RWPE2 (cell line): ENCODE data around the gene CSTF2T.

Experiments
- ATAC-seq: fragments of 200-7000 bp; cut with Tn5 transposase; 3 replicates; pipeline ENCODE4 v1.9.1; 2021; ENCODE audit warnings: low read depth
- DNase-seq: peaks from one replicate; pipeline ENCODE4 v3.0.0-alpha.2; 2020; ENCODE audit warnings: low spot score
- H3K27ac ChIP-seq: fragments of 450-650 bp; 2 replicates; pipeline ENCODE4 v1.5.1; 2017; ENCODE audit warnings: mild to moderate bottlenecking; ENCODE audit not compliant: poor library complexity, severe bottlenecking
- H3K27me3 ChIP-seq: fragments of 250-450 bp; sonication (Bioruptor Pico); 2 replicates; pipeline ENCODE4 v1.5.1; 2021; ENCODE audit warnings: mild to moderate bottlenecking, moderate library complexity; ENCODE audit not compliant: insufficient read depth, poor library complexity, severe bottlenecking
- H3K36me3 ChIP-seq: fragments of 250-450 bp; sonication (Bioruptor Pico); 2 replicates; pipeline ENCODE4 v1.5.1; 2020; ENCODE audit warnings: low read depth, mild to moderate bottlenecking, moderate library complexity
- H3K4me1 ChIP-seq: fragments of 250-450 bp; sonication (Bioruptor Pico); 2 replicates; pipeline ENCODE4 v1.5.1; 2021; ENCODE audit warnings: mild to moderate bottlenecking, moderate library complexity; ENCODE audit not compliant: insufficient read depth, poor library complexity, severe bottlenecking
- H3K4me3 ChIP-seq: fragments of 250-450 bp; sonication (Bioruptor Pico); 2 replicates; pipeline ENCODE4 v1.5.1; 2021; ENCODE audit warnings: mild to moderate bottlenecking, moderate library complexity; ENCODE audit not compliant: severe bottlenecking
- H3K9me3 ChIP-seq: fragments of 250-450 bp; sonication (Bioruptor Pico); 2 replicates; pipeline ENCODE4 v1.5.1; 2021; ENCODE audit warnings: mild to moderate bottlenecking, moderate library complexity; ENCODE audit not compliant: severe bottlenecking
- CTCF ChIP-seq: fragments of 450-650 bp; IDR thresholded peaks from one replicate; pipeline ENCODE4 v1.5.1; 2017; ENCODE audit warnings: mild to moderate bottlenecking, moderate library complexity; ENCODE audit not compliant: poor library complexity, severe bottlenecking

The CSTF2T gene

DNA sequence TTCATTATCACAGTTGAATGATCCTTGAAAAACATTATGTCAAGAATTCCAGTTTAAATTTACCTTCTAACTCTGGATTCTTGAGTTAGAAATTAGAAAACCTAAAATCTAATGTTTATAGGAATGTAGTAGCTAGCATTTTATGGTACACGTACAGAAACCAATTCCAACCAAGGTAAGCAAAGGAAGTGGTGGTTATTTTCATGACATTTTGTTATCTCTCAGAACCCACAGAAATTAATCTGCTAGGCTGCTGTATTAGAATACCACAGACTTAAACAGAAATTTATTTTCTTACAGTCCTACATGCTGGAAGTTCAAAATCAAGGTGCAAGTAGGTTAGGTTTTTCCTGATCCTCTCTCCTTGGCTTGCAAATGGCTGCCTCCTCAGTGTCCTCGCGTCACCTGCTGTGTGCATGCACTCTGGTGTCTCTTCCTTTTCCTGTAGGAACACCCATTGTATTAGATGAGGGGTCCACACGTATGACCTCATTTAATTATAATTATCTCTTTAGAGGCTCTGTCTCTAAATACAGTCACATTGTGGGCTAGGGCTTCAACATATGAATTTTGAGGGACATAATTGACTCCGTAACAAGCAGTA, 8.5 kb upstream of the CSTF2T start:
- no peaks in the 10 kb centered on the region for H3K4me1 ChIP-seq
- ATAC-seq, result no peak
- no peak overlapping the region for H3K4me3 ChIP-seq
- H3K27me3 ChIP-seq, result no peaks in the 10 kb centered on the region
- no peak overlapping the region for H3K27ac ChIP-seq
- H3K36me3 ChIP-seq, result no peaks in the 10 kb centered on the region
- DNase-seq, result no peak
- TF ChIP-seq CTCF, result no peak
- no peaks in the 10 kb centered on the region for H3K9me3 ChIP-seq

GRCh38 chr10:51707392-51707791, 8.0 kb upstream of the CSTF2T start:
- Histone ChIP-seq H3K9me3 (no peaks in the 10 kb centered on the region), H3K36me3 (no peaks in the 10 kb centered on the region), H3K4me3 (no peak overlapping the region), H3K4me1 (no peaks in the 10 kb centered on the region), H3K27ac (no peak overlapping the region), H3K27me3 (no peaks in the 10 kb centered on the region)
- ATAC-seq (no peak), DNase-seq (no peak)
- no peak for TF ChIP-seq CTCF

DNA sequence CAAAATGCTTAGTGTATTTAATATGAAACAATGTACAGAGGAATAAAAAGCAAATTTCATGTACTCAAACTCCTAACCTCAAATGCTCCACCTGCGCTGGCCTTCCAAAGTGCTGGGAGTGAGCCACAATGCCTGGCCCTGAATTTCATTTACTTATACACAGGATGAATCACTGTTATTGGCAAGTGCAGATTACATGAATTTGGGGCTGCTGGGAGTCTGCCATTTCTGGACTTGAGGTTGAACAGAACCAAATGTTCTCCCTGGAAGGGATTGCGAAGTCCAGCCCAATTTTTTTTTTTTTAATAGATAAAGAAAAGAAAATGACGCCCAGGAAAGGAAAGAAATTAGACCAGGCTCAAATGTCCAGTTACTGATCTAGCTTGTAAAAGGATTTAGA, 6.8 kb upstream of the CSTF2T start:
- H3K4me1 ChIP-seq, result no peaks in the 10 kb centered on the region
- DNase-seq (no peak), ATAC-seq (no peak)
- H3K4me3 ChIP-seq, result no peak overlapping the region
- no peak overlapping the region for H3K27ac ChIP-seq
- H3K36me3 ChIP-seq, result no peaks in the 10 kb centered on the region
- no peaks in the 10 kb centered on the region for H3K27me3 ChIP-seq
- no peaks in the 10 kb centered on the region for H3K9me3 ChIP-seq
- TF ChIP-seq CTCF, result no peak

DNA sequence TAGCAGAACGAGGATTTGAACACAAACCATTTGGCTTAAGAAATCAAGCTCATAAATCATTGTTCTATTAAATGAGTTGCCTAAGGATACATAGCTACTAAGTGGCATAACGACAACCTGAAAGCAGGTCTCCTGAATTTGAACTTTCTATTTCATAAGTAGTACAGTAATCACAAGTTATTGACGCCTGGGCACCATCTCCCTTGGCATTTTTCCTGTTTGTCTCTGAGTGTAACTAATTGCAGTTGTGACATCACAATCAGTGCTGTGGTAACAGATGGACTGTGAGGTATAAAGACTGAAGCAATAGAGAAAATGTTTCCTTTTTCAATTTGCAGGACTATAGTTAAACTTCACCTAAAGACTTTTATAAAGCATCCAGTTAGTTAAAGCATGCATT, 6.4 kb upstream of the CSTF2T start:
- DNase-seq, result no peak
- ATAC-seq, result no peak
- no peaks in the 10 kb centered on the region for H3K27me3 ChIP-seq
- no peaks in the 10 kb centered on the region for H3K36me3 ChIP-seq
- H3K4me3 ChIP-seq, result no peak overlapping the region
- H3K27ac ChIP-seq, result no peak overlapping the region
- H3K9me3 ChIP-seq, result no peaks in the 10 kb centered on the region
- H3K4me1 ChIP-seq, result no peaks in the 10 kb centered on the region
- no peak for TF ChIP-seq CTCF

GRCh38 chr10:51700228-51700817, 928 bp upstream of the CSTF2T start:
- Histone ChIP-seq H3K4me1 (peaks cover 10% of the 10 kb centered on the region), H3K27me3 (no peaks in the 10 kb centered on the region), H3K36me3 (peaks cover 31% of the 10 kb centered on the region), H3K4me3 (peak overlapping the region; percentile 49), H3K9me3 (no peaks in the 10 kb centered on the region), H3K27ac (peak overlapping the region; percentile 70)
- TF ChIP-seq CTCF, result no peak
- DNase-seq (no peak), ATAC-seq (peak; percentile 33)
